Myocyte (in vitro differentiated cells): ENCODE data around the gene HOXA10. TPM values are rescaled to one million over a fixed set of nuclear protein-coding genes. Genes with fewer than 3 reads are reported as not detected.
A peak's percentile ranks its signal among the peaks of the same experiment; 100 is the strongest.

Source experiments
- DNase-seq: peaks from one replicate; pipeline ENCODE4 v3.0.0-alpha.2; 2012; ENCODE audit warnings: low read depth
- polyA plus RNA-seq: library from polyadenylated mRNA; unstranded; fragments of >200 nt; gene quantifications from one replicate; pipeline ENCODE4 v1.2.1, GENCODE V29; 2012; ENCODE audit warnings: missing spikeins
- total RNA-seq: library from RNA; depleted of rRNA; stranded (reverse); fragments of >200 nt; gene quantifications from 2 replicates; pipeline ENCODE4 v1.2.3, GENCODE V29; 2014

Gene HOXA10
- total RNA-seq: 14.6 and 15.1 TPM in 2 replicates
- polyA plus RNA-seq: 10.1 TPM

DNA sequence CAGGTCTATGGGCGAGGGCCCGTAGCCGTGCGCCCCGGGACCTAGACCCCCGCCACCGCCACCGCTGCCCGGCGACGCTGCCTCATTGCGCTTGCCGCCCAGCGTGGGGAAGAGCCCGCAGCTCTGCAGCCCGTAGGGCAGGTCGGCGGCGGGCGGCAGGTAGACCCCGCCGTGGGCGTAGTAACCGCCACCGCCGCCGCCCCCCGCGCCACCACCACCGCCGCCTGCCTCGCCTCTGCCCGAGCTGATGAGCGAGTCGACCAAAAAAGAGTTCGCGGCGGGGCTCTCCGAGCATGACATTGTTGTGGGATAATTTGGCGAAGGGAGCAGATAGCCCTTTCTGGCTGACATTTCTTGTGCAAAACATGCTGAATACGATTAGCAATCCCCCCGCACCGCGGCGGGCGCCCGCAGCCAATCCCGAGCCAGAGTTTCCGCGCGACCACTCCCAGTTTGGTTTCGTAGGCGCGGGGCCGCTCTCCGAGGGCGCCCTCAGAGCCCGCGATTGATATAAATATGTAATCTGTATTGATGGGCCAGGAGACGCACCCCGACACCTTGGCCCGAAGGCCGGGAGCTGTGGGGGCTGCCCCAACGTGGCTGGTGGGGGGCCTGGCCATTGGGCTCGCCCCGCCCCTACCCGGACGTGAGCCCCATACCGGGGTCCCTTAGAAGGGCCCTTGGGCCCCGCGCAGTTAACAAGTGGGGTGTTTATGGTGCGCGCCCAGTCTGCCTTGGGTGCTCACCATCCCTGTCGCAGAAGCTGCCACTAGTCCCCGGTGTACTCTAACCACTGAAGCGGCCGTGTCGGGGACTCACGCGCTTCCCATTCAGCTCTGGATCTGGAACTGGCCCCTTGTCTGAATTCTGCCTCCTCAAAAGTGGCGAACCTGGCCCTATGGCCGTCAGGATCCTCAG, at the start of gene HOXA10:
HOXA10 (minus strand) TSS at position 365 of the 918 bp plus-strand sequence; CDS start at position 351, 14 bp downstream.
- peak; percentile 44 for DNase-seq

DNA sequence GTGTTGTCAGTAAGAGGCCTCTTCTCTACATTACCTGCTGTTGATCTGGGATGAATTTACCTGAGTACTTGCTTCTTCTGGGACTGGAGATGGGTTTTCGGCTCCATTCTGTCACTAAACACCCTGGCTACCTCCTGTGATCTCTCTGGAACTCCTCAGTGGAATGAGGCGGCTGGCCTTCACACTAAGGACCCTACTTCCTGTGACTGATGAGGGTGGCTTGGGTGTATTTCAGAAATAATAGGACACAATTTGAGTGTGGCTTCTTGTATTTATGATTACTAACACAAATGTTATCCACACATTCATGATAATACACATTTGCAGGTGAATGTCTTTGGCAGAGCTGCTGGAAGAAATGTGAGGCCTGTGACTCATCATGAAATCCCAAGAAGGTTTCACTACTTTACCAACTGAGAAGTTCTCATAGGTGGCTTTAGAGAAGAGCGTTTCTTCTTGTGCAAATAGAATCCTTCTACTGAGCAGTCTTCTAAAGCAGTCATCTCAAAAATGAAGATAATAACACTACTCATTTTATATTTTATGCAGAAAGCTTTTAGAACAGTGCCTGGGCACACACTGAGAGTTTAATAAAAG, 47.2 kb upstream of the HOXA10 start:
- no peak for DNase-seq

DNA sequence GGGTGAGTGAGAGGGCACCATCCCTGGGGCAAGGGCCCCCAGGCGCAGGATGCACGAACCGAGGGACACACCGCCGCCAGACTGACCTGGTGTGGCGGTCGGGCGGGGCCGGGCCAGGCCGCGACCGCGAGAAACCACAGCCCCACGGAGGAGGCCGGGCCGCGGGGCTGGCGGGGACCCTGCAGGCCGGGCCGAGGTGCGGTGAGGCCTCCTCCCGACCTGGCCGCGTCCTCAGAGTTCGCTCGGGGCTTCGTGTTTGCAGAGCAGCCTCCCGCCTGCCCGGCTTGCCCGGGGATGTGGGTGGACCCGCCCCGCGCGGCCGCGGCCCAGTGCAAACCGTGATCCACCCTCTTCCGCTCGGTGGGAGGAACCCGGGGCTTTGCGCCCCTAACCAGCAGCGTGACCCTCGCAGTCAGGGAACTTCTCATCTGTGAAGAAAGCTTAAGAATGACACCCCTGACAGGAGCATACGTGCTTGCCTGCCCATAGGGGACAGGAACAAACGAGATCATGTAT, 46.4 kb upstream of the HOXA10 start:
- DNase-seq: no peak

DNA sequence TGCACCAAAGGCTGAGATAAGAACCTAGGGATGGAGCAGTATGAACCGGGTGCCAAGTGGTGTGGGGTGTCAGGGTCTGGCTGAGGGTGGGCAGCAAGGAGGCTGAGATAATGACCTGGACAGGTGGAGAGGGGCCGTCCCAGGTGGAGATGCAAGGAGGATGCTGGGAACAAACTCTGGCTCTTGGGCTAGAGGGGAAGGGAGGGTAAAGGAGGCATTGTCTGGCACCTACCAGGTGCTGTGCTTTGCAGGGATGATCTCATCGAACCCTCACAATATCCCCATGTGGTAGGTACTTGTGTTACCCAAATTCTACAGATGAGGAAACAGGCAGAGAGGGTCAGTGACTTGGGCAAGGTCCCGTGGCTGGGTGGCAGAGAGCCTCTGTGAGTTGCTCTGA, 45.7 kb upstream of the HOXA10 start:
- no peak for DNase-seq

DNA sequence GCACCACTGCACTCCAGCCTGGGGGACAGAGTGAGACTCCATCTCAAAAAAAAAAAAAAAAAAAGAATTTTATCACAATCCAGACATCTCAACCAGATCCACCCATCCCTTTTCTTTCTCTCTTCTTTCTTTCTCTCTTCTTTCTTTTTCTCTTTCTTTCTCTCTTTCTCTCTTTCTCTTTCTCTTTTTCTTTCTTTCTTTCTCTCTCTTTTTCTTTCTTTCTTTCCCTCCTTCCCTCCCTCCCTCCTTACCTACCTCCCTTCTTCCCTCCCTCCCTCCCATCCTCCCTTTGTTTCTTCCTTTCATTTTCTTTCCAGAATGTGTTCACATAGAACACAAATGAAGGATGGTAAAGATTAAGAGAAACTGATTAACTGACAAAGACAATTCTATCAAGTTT, 43.8 kb upstream of the HOXA10 start:
- no peak for DNase-seq

DNA sequence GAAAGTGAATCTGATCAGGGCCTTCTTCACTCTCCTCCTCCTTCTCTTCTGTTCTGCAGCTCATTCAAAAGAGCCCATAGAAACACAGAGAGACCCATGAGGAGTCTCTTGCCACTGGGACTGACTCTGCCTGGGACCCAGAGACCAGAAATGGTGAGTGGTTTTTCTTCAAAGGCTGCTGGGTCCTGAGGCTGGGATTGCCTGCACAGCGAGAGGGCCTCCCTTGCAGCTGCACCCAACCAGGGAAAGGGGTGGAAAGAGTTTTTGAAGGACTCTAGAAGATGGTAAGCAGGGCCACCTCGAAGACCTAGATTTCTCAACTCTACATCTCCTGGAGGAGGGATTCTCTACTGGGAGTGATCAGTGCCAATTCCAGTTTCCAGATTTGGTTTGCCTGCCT, 41.2 kb upstream of the HOXA10 start:
- no peak for DNase-seq

DNA sequence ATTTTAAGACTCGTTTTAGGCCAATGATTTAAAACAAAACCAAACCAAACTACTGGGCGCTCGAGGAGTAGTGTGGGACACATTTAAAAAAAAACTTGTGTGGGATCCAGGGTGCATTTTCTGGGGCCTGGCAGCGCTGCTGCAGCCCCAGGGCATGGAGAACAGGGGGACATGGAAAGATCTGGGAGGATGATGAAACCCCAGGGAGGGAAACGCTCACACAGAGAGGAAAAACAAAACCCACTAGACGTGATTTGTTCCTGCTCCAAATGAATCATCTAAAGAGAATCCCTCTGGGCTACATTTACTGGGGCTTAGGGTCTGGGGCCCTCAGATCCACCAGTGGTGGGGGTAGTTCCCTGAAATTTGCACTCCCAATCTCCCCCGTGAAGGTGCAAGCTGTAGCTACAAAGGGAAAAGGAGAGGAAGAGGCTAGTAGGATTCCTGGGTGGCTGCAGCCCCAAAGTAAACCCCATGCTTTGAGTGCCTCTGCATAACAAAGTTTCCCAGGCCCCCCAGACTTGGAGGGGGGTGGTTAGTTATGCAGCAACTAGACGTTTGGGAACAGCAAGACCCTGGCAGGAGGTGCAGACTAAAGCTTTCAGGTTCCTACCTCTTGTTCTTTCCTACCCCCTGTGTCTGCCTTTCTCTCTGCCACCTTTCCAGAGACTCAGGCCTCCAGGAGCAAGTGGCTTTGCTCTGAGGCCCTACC, 40.3 kb upstream of the HOXA10 start:
- no peak for DNase-seq

DNA sequence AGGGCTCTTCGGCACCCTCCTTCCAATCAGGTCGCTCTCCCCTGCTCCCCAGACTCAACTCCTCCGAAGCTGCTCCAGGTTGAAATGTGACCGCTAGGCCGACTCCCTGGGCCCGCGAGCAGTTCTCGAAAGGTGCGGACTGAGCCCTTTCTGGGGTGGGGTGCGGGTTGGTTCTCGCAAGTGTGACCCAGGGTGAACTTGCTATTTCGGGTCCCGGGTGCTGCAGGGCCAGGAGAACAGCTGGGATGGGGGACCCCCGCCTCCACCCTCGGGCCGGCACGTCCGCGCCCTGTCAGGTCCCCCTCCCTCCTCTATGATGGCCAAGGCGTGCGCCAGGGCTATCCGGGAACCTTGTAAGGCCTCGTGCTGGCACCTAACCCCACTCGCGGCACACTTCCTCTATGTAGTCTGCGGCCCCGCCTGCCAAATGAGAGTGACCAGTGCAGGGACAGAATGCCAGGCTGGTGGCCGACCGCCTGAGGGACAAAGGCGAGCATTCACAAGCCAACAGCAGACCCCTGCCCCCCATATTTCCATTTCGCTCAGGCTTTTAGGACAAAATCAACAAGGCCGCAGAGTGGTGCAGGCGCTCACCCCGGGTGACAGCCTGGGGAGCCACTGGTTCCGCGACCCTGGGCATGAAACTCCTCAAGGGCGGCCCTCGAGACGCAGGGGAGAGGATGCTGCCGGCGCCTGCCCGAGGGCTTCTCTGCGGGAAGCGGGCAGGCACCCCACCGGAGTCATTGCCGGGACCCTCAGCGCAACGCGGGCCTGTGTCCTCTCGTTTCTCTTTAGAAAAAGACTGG, 39.5 kb upstream of the HOXA10 start:
- no peak for DNase-seq

DNA sequence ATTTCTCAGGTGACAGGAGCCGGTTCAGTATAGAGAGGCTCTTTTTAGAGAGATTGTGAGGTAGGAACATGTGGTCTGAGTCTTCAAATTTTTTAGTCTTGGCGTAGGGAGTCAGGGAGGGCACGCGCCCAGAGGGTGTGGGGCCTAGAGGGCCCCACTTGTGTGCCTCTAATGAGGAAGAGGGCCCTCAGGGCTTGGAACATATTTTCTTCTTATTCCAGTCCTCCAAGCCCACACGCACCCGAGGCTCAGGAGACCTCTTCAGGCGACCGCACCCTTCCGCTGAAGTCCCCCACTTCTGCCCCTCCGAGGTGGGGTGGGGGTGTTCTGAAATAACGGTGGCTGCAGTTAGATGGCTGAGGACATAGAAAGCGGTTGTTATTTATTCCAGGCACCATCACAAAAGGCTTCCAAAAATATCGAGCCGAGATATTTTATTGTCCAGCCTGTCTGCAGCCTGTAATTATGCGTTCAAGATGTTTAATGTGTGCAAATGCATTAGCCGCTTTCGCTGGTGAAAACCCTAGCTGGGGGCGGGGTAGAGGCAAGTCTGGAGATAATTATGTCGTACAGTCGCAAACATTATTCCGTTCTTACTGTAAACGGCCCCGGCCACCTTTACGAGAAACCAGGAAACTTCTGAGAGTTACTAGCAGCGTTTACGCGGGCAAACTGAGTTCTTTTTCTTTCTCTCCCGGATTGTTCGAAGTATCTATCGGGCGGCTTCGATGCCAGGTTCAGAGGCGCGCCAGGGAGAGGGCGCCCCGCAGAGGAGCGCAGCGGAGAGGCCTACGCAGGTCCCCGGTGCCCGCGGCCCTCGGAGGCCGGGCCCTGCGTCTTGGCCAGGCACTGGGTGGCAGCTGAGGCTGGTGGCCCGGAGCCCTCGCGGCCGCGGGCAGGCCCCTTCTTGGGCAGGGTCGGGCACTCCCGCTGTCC, 38.6 kb upstream of the HOXA10 start:
- no peak for DNase-seq

DNA sequence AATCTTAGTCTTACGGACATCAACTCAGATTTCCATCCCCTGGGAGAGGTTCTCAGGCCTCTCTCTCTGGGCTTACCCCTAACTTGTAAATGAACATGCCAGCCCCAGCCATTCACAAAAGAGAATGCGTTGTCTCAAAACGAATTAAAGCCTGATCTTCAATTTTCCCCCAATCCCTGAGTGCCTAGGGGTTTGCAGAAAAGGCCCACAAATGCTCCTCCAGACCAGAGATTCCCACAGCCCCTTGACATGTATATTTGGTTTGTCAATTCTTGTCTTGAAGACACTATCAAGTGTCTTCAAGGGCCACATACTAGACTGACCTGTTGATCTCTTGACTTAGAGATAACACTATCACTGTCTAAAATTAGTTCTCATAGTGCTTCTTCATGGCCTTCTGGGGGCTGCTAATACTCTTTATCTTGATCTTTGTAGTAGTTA, 37.7 kb upstream of the HOXA10 start:
- no peak for DNase-seq

DNA sequence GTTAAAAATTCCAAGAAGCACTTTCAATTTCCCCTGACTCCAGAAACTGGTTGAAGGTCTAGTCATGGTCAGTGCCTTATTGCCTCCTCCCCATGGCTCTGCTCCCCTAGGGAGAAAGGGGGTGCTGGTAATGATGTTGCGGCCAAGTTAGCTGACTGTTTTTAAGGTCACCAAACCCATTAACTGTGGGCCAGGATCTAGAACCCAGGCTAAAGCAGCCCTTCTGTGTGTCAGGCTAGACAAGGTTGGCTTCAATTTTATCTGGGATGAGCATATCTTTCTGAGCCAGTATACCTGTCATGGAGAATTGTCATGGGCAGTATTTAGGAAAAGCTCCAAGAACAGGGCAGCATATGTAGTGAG, 36.9 kb upstream of the HOXA10 start:
- DNase-seq: no peak

DNA sequence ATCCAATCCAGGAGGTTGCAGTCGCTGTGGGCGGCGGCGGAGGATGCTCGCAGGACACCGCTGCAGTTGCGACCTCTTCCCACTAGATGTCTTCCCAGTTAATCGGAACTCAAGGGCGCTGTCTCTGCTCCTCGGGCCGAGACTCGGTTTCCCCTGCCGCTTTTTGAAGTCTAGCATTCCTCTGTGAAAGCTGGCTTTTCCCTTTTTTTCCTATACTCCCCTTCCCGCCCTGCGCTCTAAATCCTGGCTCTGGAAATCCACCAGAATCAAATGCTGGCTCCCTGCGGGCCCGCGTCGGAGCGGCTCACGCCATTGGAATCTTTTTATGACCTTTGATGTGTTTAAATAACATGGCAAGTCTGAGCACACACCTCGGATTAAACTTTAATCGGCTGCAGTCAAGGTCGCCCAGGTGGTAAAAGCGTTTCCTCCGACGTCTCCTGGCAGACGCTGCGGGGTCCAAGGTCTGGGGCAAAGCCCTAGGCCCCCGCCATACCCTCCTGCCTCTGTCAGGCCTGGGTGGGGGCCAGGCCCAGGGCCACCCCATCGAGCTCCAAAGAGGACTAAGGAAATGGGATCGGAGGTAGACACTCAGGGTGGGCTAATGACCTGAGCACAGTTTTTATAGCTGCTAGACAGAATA, 36.4 kb upstream of the HOXA10 start:
- peak; percentile 39 for DNase-seq

DNA sequence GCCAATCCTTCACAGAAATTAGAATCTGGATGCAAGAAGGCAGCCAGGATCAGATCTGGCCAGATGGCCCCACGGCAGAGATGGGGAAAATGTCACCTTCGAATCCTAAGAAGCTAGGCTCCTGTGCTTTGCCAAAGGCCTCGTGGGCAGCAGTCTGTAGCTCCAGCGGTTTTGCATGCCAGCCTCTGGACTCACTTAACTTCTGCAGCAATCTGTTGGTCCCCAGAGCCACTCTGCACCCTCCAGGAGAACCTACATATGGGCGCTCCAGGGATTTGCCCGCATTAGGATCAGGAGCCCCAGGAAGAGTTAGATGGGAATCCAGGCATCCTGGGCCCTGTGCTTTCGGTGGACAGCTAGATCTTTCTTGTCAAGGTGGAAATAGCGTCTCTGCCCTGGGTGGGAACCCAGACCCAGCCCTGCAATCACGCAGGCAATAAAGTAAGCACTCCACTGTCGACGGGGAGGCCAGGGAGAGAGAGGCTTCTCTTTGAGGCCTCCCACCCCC, 35.9 kb upstream of the HOXA10 start:
- no peak for DNase-seq

DNA sequence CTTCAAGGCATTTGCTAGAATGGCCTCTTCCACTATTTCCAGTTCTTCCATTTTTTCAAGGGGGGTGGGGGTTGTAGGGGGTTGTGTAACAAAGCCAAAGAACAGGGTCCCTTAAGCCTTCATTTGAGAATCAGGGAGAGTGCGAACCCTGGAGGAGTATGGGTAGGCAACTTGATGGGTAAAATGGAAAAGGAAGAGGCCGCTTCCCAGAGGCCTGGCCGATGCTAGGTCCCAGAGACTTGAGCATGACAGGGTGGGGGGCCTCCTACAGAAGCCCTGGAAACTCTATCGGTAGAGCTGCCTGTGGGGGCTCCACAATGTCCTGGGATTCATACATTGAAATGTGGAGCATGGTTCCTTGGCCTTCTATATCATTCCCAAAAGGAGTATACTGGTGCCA, 34.9 kb upstream of the HOXA10 start:
- DNase-seq: no peak

DNA sequence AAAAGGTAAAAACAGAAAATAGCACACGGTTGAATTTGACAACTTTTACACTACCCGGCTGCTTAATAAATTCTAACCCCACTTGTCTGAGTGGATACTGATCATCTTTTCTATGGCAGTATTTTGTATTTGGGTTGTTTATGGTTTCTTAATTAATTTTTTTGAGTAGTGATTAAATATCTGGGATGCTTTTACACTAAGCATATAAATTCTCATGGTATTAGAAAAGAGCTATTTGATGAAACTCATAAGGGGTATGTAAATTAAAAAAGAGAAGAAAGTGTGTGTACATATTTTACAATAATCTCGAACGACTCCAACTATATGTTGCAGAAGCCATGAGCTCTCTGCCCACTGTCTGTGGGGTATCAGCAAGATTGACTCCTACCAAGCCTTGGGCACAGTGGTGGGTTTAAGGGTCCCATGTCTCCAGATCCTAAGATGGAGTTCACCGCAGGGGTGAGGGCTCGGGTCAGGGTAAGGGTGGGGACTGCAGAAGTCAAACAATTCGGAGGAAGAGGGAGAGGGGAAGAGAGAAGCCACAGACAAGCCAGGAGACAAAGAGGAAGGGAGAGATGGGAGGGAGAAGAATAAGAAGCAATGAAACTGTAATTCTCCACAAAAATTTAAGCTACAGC, 33.3 kb upstream of the HOXA10 start:
- DNase-seq: no peak

DNA sequence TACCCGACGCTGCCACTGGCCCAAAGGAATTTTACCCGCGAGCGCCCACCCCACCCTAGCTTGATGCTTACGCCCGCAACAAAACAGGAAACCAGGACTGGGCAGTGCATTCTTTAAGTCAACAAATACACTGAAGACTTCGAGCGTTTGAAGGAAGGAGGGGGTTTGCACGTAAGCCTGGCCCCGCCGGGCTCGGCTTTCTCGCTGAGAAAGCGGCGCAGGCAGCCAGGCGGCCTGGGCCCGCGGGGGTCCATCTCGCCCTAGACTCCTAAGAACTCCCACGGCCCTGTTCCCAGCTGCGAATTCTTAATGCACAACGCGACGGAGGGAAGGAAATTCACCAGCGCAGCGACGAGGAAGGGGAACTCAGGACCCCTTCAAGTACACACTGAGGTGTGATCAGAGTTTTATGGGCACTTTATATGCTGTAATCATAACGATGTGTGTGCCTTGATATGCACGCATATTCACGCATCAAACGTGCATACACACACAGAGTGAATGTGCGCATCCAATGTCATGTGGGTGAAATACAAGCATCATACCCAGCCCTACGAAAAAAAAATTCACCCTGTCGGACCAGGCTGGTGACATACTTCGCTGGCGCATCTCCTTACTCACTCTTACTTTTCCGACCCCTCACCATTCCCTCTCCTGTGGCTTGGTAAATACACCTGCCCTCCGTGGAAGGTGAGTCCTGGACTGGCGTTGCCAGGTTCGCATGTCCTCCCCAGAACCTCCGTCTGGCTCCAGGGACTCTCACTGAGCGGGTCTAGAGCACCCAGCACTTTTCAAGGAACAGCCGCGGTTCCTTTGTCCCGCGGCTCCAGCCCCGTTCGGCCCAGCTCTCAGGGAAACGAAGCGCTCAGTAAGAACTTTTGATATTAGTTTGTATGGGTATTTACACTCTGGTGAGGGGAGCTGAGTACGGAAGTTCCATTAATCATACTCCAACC, 31.5 kb upstream of the HOXA10 start:
- DNase-seq: no peak

DNA sequence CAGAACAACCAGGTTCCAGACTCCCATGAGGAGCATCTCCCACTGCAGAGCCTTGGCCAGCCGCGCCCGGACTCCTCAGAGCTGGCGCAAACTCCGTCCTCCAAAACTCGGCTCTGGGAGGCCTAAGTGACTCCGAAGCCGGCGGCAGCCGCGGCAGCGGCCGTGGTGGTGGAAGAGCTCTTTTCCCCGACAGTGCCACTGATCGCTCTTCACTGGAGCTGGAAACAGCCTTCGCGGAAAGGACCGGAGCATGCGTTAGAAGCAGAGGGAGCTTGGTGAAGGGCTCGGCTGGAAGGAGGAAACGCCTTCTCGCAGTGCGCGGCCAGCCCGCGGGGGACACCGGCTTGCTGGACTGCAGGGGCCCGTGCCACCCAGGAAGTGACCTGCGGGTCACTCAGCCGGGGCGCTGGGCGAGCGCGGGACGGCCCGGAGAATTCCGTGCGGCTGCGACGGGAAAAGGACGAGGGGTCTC, 30.8 kb upstream of the HOXA10 start:
- peak; percentile 50 for DNase-seq
